ENCODE results near the gene DNM3. TPM values are rescaled to one million over a fixed set of nuclear protein-coding genes. Genes with fewer than 3 reads are reported as not detected.

The DNM3 gene
- total RNA-seq, 1 experiment from 2014 or later = 2.7 TPM

DNA sequence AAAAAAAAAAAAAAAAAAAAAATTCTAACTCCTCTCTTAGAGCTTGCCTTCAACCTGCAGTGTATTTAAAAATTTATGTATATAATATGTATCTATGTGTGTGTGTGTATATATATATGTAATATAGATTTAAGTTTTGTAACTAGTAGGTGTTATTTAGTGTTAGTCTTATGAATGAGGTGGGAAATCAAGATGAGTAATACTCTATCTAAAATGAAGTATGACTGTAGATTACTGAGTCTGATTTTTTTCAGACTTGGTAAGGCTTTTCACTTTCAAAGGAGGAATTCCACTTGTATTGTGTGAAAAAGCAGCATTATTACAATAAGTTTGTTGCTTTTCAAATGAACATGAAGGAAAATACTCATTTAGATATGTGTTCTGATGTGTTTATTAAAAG is 5.4 kb upstream of the DNM3 start:
- Histone ChIP-seq H3K9me3 (ENCODE audit: control insufficient read depth, low read depth, low read length) (no peaks in the 10 kb centered on the region), H4K8ac (replicated peaks; ENCODE audit: insufficient read length, low read depth, low read length) (no peak overlapping the region), H3K79me2 (ENCODE audit: insufficient read depth, low read length) (no peaks in the 10 kb centered on the region), H3K23me2 (ENCODE audit: insufficient read length, low read depth, low read length, poor library complexity, severe bottlenecking) (peaks cover 5% of the 10 kb centered on the region), H3K9ac (ENCODE audit: extremely low read depth, insufficient read length, low read length) (no peak overlapping the region), H2BK20ac (ENCODE audit: low read depth, low read length, poor library complexity, severe bottlenecking) (no peak overlapping the region), H2BK5ac (ENCODE audit: insufficient read length, low read length) (no peak overlapping the region), H2AK5ac (ENCODE audit: insufficient read length, low read length) (no peak overlapping the region), H2BK15ac (ENCODE audit: low read depth, low read length) (no peak overlapping the region), H3T11ph (ENCODE audit: low read length) (no peak overlapping the region), H3K4me1 (ENCODE audit: insufficient read depth, low read length) (no peaks in the 10 kb centered on the region), H4K91ac (ENCODE audit: insufficient read length, low read depth, low read length) (no peak overlapping the region), H4K5ac (ENCODE audit: insufficient read length, low read depth, low read length) (no peak overlapping the region), H2AFZ (ENCODE audit: low read length) (no peak overlapping the region), H2BK120ac (ENCODE audit: low read depth, low read length, poor library complexity, severe bottlenecking) (no peak overlapping the region), H3K56ac (ENCODE audit: insufficient read length, low read depth, low read length) (no peak overlapping the region), H4K20me1 (ENCODE audit: control insufficient read depth, insufficient read depth, insufficient read length) (no peaks in the 10 kb centered on the region), H3K79me1 (ENCODE audit: insufficient read depth, low read depth, low read length, poor library complexity, severe bottlenecking) (no peaks in the 10 kb centered on the region), H3K4ac (ENCODE audit: low read depth, low read length) (no peak overlapping the region), H3K23ac (ENCODE audit: insufficient read length, low read depth, low read length) (no peak overlapping the region), H2BK12ac (ENCODE audit: insufficient read length, low read depth, low read length) (no peak overlapping the region), H3K27me3 (ENCODE audit: insufficient read depth, low read length) (no peaks in the 10 kb centered on the region; the same call in 1 of the 2 replicates), H3K18ac (ENCODE audit: insufficient read length, low read depth, low read length) (no peak overlapping the region), H3K14ac (ENCODE audit: insufficient read depth, low read length) (no peak overlapping the region), H3K4me2 (ENCODE audit: insufficient read depth, insufficient read length, low read length) (no peak overlapping the region), H3K27ac (ENCODE audit: insufficient read length, low read depth, low read length) (no peak overlapping the region)
- Mint-ChIP-seq H3K4me1 (peaks cover 7 to 12% of the 10 kb centered on the region in 2 experiments), H3K27me3 (ENCODE audit: low read depth) (peaks cover 18% of the 10 kb centered on the region), H3K36me3 (ENCODE audit: insufficient read depth in 1 of 3, low read depth in 3 of 3) (no peaks in the 10 kb centered on the region), H3K9me3 (no peaks in the 10 kb centered on the region; a peak in 1 of 5 replicates), H3K4me3 (no peak overlapping the region), H3K27ac (no peak overlapping the region)
- no peak for DNase-seq
- TF ChIP-seq, protein P1, sequence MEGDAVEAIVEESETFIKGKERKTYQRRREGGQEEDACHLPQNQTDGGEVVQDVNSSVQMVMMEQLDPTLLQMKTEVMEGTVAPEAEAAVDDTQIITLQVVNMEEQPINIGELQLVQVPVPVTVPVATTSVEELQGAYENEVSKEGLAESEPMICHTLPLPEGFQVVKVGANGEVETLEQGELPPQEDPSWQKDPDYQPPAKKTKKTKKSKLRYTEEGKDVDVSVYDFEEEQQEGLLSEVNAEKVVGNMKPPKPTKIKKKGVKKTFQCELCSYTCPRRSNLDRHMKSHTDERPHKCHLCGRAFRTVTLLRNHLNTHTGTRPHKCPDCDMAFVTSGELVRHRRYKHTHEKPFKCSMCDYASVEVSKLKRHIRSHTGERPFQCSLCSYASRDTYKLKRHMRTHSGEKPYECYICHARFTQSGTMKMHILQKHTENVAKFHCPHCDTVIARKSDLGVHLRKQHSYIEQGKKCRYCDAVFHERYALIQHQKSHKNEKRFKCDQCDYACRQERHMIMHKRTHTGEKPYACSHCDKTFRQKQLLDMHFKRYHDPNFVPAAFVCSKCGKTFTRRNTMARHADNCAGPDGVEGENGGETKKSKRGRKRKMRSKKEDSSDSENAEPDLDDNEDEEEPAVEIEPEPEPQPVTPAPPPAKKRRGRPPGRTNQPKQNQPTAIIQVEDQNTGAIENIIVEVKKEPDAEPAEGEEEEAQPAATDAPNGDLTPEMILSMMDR (conservative IDR thresholded peaks at IDR 0.05) = no peak
